DND-41 (cell line): Measurements from ENCODE around the gene SFMBT2.

Experiments used
- CTCF ChIP-seq: IDR thresholded peaks from 2 replicates; pipeline ENCODE4 v1.5.1; 2012; ENCODE audit warnings: borderline replicate concordance, low read length, moderate library complexity, mild to moderate bottlenecking; ENCODE audit not compliant: poor library complexity, severe bottlenecking; ENCODE audit errors: extremely low read depth
- EZH2 ChIP-seq: IDR thresholded peaks from 3 replicates; pipeline ENCODE4 v1.6.1; 2012; ENCODE audit warnings: borderline replicate concordance, low read depth, mild to moderate bottlenecking, moderate library complexity, low read length, inconsistent platforms; ENCODE audit not compliant: severe bottlenecking

GRCh38 chr10:7354330-7355047, 56.3 kb downstream of the SFMBT2 start:
- TF ChIP-seq CTCF (no peak), EZH2 (no peak)
